SH-SY5Y (cell line): ENCODE data around the gene MICAL2.

Source experiments
- GATA2 ChIP-seq: IDR thresholded peaks from 2 replicates; pipeline ENCODE4 v1.6.1; 2011; ENCODE audit warnings: mild to moderate bottlenecking, low read depth, low read length
- GATA3 ChIP-seq: IDR thresholded peaks from 2 replicates; pipeline ENCODE4 v1.6.1; 2011; ENCODE audit warnings: low read depth, mild to moderate bottlenecking, low read length, moderate library complexity

Gene MICAL2

DNA sequence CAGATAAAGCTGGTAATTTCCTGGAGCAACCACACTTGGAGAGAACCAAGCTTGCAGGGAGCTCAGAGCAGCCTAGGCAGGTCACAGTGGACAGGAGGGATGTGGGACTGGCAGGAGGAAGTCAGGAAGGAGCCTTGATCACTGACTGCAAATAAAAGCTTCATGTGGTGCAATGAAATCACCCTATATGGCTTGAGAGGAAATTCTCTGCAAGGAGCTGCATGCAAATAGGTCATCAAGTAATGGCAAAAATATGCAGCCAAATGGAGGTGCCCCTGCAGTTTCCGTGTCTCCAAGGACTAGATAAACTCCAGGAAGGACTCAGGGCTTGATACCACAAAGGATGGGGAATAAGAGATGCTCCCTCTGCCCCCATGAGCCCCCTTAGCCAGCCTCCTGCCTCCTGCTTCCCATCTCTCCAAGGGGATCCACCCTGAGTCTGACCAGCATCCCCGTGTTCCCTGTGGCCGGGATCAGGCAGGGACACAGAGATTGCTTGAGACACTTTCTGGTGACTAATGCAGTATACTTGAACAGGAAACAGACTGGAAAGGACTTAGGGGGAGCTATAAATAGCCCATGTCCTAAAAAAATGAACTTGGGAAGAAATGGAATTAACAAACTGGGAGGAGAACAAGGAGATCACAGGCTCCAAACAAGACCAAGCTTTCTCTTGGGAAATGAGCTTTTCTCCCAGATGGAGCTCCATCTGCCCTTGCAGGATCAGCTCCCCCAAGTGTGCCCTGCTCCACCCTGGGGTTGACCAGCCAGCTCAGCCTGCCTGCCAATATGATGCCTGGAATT, 23.9 kb upstream of the MICAL2 start:
- TF ChIP-seq GATA2 = no peak
- TF ChIP-seq GATA3 = no peak

DNA sequence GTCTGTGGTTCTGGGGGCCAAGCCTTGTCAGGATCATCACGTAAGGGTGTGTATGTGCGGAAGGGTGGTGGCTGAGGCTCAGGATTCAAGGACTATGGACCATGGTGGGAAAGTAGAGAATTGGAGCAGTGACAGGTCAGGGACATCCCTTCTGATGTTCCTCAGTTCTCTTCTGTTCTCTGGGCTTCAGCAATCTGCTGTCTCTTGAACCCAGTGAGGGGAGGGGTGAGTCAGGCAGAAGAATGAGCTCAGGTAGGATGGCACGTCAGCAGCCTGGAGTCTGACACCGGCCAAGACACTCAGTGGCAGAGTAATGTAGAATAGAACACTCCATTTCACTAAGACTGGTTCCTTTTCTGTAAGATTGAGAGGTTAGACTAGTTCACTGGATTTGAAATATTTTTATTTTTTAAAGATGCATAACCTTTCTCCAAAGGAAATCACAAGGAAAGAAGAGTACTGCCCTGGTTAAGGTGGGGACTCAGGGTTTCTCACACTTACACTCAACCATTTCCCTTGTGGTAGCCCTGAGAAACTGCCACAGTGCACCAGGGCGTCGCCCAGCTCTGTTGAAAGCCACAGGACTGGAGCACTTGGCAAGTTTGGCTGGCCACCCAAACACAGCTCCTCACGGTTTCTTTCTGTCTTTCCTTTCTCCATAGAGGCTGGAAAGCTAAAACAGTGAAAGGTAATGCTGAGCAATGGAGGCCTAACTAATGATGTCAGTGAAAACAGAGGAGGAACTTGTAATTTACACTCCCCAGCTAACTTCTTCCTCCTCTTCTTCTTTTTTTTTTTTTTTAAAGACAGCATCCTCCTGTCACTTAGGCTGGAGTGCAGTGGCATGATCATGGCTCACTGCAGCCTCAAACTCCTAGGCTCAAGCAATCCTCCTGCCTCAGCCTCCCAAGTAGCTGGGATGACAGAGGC, 23.1 kb upstream of the MICAL2 start:
- TF ChIP-seq GATA3 (no peak), GATA2 (no peak)

DNA sequence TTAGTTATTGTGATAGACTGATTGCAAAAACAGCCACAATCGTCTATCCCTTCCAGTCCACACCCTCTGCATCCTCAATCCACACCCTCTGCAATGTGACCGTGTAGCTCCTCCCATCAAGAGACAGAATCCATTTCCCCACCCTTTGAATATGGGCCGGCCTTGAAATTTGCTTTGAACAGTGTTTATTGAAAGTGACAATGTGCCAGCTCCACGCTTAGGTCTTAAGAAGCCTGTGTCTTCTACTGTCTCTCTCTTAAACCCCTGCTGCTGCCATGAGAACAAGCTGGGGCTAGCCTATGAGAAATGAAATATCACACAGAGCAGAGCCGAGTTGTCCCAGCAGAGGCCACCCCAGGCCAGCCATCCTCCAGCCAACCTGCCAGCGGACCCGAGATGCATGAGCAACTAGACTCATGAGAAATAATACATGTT, 22.3 kb upstream of the MICAL2 start:
- TF ChIP-seq GATA2 = no peak
- no peak for TF ChIP-seq GATA3

DNA sequence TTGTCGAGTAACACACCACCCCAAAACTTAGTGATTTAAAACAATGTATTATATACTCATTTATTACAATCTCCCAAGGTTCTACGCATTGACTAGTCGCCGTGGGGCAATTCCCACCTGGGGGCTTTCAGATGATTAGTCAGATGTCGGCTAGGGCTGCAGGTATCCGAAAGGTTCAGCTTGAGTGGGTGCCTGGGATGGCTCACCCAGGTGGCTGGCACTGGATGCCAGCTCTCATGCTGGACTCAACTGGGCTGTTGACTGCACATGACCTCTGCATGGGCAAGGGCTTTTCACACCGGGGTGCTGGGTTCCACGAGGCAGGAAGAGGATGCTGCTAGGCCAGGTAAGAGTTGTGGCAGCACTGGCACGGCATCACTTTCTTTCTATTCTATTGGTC, 21.9 kb upstream of the MICAL2 start:
- TF ChIP-seq GATA2 (no peak), GATA3 (no peak)

DNA sequence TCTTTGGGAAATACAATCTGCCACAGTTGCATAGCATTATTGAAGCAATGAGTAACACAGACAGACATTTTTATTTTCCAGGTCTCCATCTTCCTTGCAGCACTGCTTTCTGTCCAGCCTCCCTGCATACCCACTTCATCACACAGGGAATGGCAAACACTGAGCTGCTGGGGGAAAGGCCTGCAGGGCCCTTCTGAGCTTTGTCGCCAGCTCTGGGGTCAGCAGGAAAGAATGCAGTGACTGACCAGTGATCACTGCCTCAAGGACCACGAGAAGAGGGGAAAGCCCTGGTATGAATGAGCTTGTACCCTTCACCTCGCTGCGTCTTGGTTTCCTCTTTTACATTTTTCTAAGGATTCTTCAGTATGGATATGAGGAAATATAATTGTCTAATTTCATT, 21.3 kb upstream of the MICAL2 start:
- TF ChIP-seq GATA2 = no peak
- TF ChIP-seq GATA3 = no peak

DNA sequence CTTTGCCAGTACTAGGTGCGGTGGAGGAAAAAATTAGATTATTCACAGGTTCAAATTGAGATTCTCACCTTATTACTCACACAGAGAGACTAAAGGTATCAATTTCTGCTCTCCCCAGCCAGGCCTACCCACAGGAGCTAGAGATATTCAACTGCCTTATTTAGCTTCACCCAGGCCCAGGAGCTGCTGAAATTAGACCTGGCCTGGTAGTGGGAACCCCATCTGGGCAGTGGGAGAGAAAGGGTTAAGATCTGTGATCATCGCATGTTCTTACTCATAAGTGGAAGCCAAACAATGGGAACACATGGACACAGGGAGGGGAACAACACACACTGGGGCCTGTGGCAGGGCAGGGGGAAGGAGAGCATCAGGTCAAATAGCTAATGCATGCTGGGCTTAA, 20.9 kb upstream of the MICAL2 start:
- TF ChIP-seq GATA2 (no peak), GATA3 (no peak)

DNA sequence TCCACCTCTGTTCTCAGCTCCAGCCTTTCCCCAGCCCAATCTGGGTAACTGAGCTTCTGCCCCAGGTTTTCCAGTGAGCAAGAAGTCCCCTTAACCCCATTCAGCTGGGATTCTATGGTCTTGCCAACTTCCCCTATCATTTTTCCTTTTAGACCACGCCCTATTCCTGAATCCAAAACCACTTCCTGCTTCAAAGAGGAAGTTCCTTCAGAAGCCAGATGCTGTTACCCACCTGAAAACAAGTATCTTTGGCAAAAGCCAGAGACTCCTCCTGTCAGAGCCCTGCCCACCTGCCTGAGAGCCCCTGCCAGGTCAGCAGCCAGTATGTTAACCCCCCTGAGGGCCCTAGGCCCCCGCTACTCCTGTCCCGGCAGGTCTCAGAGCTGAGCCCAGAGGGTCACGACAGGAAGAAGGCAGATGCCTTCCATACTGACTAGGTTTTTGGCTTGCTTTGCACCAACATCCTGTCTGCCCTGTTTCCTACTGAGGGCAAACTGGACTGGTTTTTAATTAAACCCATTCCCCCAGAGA, 20.3 kb upstream of the MICAL2 start:
- TF ChIP-seq GATA2 (no peak), GATA3 (no peak)

DNA sequence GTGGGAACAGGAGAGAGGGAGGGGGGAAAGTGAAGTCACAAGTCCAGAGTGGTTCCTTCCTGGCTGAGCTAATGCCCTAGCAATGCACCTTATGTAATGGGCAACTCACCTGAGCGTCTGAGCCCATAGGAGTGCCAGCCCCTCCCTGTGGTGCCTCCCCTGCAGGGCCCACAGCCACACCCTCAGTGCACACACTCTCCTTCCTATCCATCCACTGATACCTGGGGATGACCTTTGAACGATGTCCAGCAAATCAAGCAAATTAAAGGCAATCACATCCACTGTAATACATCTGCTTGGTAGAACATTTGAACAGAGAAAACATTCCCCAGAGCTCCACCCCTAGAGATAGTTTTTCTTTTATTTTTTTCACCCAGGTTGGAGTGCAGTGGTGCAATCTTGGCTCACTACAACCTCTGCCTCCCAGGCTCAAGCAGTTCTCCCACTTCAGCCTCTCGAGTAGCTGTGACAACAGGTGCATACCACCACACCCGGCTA, 19.6 kb upstream of the MICAL2 start:
- TF ChIP-seq GATA2 (no peak), GATA3 (no peak)

DNA sequence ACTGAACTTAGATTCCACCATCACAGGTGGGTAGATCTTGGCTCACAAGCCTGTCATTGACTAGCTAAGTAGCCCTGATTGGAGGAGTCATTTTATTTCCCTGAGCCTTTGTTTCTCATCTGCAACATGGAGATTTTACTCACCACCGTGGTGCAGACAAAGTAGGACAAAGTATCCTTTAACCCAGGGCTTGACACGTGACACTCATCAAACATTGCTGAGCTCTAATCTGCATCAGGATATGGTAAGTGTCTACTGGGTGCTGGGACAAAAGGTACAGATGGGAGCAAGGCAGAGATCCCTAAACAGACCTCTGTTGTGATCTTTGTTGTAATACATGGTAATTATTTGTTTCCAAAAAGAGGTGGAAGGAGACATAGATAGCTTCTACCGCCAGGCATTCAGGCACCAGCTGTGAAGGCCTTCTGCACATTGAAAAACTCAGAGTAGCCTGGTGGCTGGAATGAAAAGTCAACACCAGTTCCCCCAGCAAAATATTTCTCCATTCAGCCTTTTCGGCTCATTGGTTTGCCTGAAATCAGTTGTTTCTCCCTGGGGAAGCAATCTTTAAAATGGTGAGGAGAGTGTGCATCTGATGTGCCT, 18.3 kb upstream of the MICAL2 start:
- TF ChIP-seq GATA3 = no peak

DNA sequence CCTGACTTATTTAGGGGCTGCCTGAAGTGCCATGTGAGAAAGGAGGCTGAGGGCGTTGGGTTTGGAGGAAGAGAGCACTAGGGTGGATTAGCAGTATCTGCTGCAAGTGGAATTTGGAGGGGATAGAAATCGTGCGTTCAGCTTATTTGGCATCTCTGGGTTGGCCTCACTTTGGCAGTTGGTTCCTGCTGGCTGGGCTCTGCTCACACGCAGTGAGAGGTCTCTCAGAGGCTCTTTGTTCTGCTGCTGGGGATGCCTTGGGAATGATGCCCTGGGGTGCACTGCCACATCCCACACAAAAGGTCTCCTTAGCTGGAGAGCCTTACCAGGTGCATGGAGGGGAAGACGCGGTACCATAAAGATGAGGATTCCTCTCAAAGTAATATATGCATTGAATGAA, 17.7 kb upstream of the MICAL2 start:
- TF ChIP-seq GATA3 = no peak
- TF ChIP-seq GATA2 = no peak

DNA sequence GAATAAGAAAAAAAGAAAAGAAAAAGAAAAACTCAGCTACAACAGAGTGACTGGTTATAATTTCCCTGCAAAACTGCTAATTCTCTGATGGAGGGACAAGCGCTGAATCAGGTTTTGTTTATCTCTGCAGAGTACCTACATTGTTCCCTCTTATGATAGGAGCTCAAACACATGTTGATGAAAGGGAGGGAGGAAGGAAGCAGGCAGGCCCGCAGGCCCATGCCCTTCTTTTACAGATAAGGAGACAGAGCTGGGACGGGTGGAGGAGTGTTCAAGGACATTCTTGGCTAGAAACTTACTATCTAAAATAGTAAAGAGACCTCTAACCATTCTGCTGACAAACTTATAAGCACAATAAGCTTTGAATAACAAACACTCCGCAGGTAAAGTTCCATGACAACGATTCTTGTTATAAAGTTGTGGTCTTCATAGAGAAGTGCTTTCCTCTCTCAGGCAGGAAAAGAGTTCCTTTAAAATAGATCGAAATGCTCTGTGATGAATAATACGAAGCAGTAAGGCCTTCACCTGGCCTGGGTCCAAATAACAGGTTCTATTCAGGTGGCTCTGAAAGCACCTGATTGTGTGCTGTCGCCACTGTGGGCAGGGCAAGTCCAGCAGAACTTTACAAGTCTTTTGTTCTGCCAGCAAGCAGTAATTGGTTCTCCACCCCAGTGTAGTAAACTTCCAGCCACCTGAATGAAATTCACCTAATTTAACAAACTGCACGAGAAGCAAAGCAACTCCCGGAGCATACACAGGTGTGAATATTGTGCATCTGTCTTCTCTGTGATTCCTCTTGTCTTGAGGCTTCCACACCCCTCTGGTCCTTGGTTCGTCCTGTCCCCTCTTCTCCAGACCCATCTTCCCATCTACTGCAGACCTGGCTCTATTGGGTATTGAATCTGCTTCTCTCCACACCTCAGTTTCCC, 15.3 kb upstream of the MICAL2 start:
- TF ChIP-seq GATA3 (no peak), GATA2 (no peak)

DNA sequence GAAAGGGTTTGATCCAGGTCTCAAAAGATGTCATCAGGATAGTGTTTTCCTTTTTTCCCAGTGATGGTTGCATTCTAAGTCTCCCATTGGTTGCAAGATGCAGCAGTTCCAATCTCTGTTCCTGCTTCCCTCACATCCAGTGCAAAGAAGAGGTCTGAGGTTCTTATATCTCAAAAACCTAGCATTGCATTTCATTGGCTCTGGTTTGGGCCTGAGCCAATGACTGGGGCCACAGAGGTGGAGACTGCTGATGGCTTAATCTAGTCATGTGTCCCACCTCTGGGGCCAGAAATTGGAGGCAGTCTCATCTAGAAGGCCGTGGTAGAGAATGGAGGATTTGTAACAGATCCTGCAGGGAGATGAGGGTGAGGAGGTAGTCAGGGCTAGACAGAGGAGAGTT, 13.2 kb upstream of the MICAL2 start:
- TF ChIP-seq GATA3 (no peak), GATA2 (no peak)

DNA sequence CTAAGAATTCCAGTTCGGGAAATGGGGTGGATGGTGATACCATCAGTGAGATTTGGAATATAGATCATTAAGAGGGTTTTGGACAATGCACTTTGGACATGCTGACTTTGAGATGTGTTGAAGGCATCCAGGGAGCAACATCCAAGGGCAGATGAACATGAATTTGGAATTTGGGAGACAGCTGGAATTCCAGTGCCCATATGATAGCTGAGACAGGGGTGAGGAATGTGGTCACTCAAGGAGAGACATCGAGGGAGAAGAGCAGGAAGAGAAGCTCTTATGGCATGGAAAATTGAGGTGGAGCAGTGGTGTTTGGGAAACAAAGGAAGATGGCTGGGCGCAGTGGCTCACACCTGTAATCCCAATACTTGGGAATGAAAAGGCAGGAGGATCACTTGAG, 11.8 kb upstream of the MICAL2 start:
- no peak for TF ChIP-seq GATA3
- TF ChIP-seq GATA2 = no peak
